ENCODE data around the gene SPINK1.

GRCh38 chr5:147844846-147845245 lies 13.4 kb upstream of the SPINK1 start:
- TF ChIP-seq NFRKB (IDR thresholded peaks at IDR 0.05) (no peak), HDGF (IDR thresholded peaks at IDR 0.05; ENCODE audit: borderline replicate concordance) (no peak), TARDBP (IDR thresholded peaks at IDR 0.05) (no peak), FOXA1 (IDR thresholded peaks at IDR 0.05) (no peak), ARNT (IDR thresholded peaks at IDR 0.05) (no peak), SP1 (IDR thresholded peaks at IDR 0.05) (no peak), L3MBTL2 (conservative IDR thresholded peaks at IDR 0.05) (no peak), FOXK2 (IDR thresholded peaks at IDR 0.05) (no peak)
